ENCODE results near the gene ABL1.

- TF ChIP-seq CTCF (IDR thresholded peaks at IDR 0.05) (no peak), POLR2A (IDR thresholded peaks at IDR 0.05; ENCODE audit: low read depth) (no peak), POLR2AphosphoS5 (IDR thresholded peaks at IDR 0.05) (no peak)
Observed at GRCh38 chr9:130825351-130825651, 9.8 kb upstream of the ABL1 start.
